Effector CD8-positive, alpha-beta T cell (primary cell): Measurements from ENCODE around the gene ZNF132.
"Not testable (repeated sequence)": the region's sequence is repeated elsewhere in the genome, so short reads cannot be mapped to it uniquely, and the experiment has no call there.

ENCODE experiments used
- DNase-seq: peaks from one replicate; lab custom pipeline; 2025; lab: John Stamatoyannopoulos, UW

ZNF132 gene

GRCh38 chr19:58407658-58408151 lies 32.2 kb downstream of the ZNF132 start:
- no peak for DNase-seq

- no peak for DNase-seq
Observed at GRCh38 chr19:58406818-58407657, 32.9 kb downstream of the ZNF132 start.

- not testable (repeated sequence) for DNase-seq
Observed at GRCh38 chr19:58403920-58404478, 36.0 kb downstream of the ZNF132 start.

- no peak for DNase-seq
Observed at GRCh38 chr19:58401840-58402421, 38.0 kb downstream of the ZNF132 start.

- peak; percentile 99 for DNase-seq
Observed at GRCh38 chr19:58400916-58401839, 38.8 kb downstream of the ZNF132 start.

- DNase-seq = no peak
Observed at GRCh38 chr19:58400316-58400915, 39.5 kb downstream of the ZNF132 start.

GRCh38 chr19:58399903-58400302 lies 40.0 kb downstream of the ZNF132 start:
- no peak for DNase-seq

GRCh38 chr19:58398545-58398944 lies 41.4 kb downstream of the ZNF132 start:
- no peak for DNase-seq

GRCh38 chr19:58398087-58398486 lies 41.9 kb downstream of the ZNF132 start:
- no peak for DNase-seq

GRCh38 chr19:58397533-58398037 lies 42.4 kb downstream of the ZNF132 start:
- DNase-seq = no peak

GRCh38 chr19:58396691-58397532 lies 43.0 kb downstream of the ZNF132 start:
- DNase-seq = no peak

GRCh38 chr19:58395979-58396627 lies 43.9 kb downstream of the ZNF132 start:
- DNase-seq = no peak

- DNase-seq = no peak
Observed at GRCh38 chr19:58395220-58395978, 44.6 kb downstream of the ZNF132 start, which contains the start of gene RNF225. TSS of gene RNF225 (plus strand) at chr19:58395656. CDS start at chr19:58396090, 434 bp downstream.

GRCh38 chr19:58394821-58395219 lies 45.1 kb downstream of the ZNF132 start:
- no peak for DNase-seq

GRCh38 chr19:58393725-58394033 lies 46.3 kb downstream of the ZNF132 start:
- DNase-seq = no peak

GRCh38 chr19:58392945-58393724 lies 46.8 kb downstream of the ZNF132 start:
- no peak for DNase-seq

GRCh38 chr19:58388175-58388526 lies 51.8 kb downstream of the ZNF132 start:
- no peak for DNase-seq
